ENCODE data around the gene CC2D2A. TPM values are rescaled to one million over a fixed set of nuclear protein-coding genes. Genes with fewer than 3 reads are reported as not detected.

CC2D2A gene
- total and polyA plus RNA-seq, 2 donors from 2014 or later, result 26.7 to 51.2 TPM

- FAIRE-seq, result no peak
- intact Hi-C loops (cut with DNase I), result no loop called here
Measured at GRCh38 chr4:15536552-15537499, 67.1 kb downstream of the CC2D2A start.

GRCh38 chr4:15541941-15542340 lies 72.3 kb downstream of the CC2D2A start:
- no peak overlapping the region for H3K27ac ChIP-seq (ENCODE audit: low read depth in 2 of 2, low read length in 2 of 2)
- TF ChIP-seq CTCF (IDR thresholded peaks at IDR 0.05; ENCODE audit: borderline replicate concordance, extremely low read depth, insufficient read depth), result no peak
- no peaks in the 10 kb centered on the region for H3K27me3 ChIP-seq (ENCODE audit: control insufficient read depth, insufficient read depth, low read length)
- no peaks in the 10 kb centered on the region for H3K9me3 ChIP-seq (ENCODE audit: control insufficient read depth in 2 of 3, insufficient read depth in 1 of 3, low read length in 3 of 3)
- peaks cover 0 to 5% (median 3%) of the 10 kb centered on the region in 3 donors for H3K4me1 ChIP-seq (ENCODE audit: control insufficient read depth in 2 of 3, insufficient read depth in 2 of 3, low read depth in 1 of 3, low read length in 3 of 3)
- DNase-seq, result no peak
- H3K9ac ChIP-seq (ENCODE audit: low read length in 3 of 3), result no peak overlapping the region
- H3K4me3 ChIP-seq (ENCODE audit: low read length in 3 of 3), result no peak overlapping the region
- intact Hi-C loops (cut with DNase I), result no loop called here
- peaks cover 0 to 15% (median 15%) of the 10 kb centered on the region in 3 donors for H3K36me3 ChIP-seq (ENCODE audit: control insufficient read depth in 2 of 3, insufficient read depth in 3 of 3, low read length in 3 of 3)
- no peak for FAIRE-seq

More at GRCh38 chr4:15536552-15537499, 67.1 kb downstream of the CC2D2A start:
- TF ChIP-seq CTCF (IDR thresholded peaks at IDR 0.05; ENCODE audit: borderline replicate concordance, extremely low read depth, insufficient read depth), result no peak
- Histone ChIP-seq H3K36me3 (ENCODE audit: control insufficient read depth in 2 of 3, insufficient read depth in 3 of 3, low read length in 3 of 3) (peaks cover 0 to 20% (median 15%) of the 10 kb centered on the region in 3 donors), H3K4me3 (ENCODE audit: low read length in 3 of 3) (no peak overlapping the region), H3K9me3 (ENCODE audit: control insufficient read depth in 2 of 3, insufficient read depth in 1 of 3, low read length in 3 of 3) (no peaks in the 10 kb centered on the region), H3K4me1 (ENCODE audit: control insufficient read depth in 2 of 3, insufficient read depth in 2 of 3, low read depth in 1 of 3, low read length in 3 of 3) (peaks cover 0 to 2% (median 0%) of the 10 kb centered on the region in 3 donors), H3K9ac (ENCODE audit: low read length in 3 of 3) (no peak overlapping the region), H3K27ac (ENCODE audit: low read depth in 2 of 2, low read length in 2 of 2) (no peak overlapping the region), H3K27me3 (ENCODE audit: control insufficient read depth, insufficient read depth, low read length) (no peaks in the 10 kb centered on the region)
- no peak for DNase-seq

- peaks cover 0 to 12% (median 8%) of the 10 kb centered on the region in 3 donors for H3K36me3 ChIP-seq (ENCODE audit: control insufficient read depth in 2 of 3, insufficient read depth in 3 of 3, low read length in 3 of 3)
- H3K4me1 ChIP-seq (ENCODE audit: control insufficient read depth in 2 of 3, insufficient read depth in 2 of 3, low read depth in 1 of 3, low read length in 3 of 3), result peaks cover 0 to 5% (median 2%) of the 10 kb centered on the region in 3 donors
- intact Hi-C loops (cut with DNase I), result no loop called here
- FAIRE-seq (no peak), DNase-seq (peak in 1 of 5 donors; percentile 11)
- no peaks in the 10 kb centered on the region for H3K27me3 ChIP-seq (ENCODE audit: control insufficient read depth, insufficient read depth, low read length)
- peak overlapping the region in 1 of 2 donors; percentile 5 for H3K27ac ChIP-seq (ENCODE audit: low read depth in 2 of 2, low read length in 2 of 2)
- no peaks in the 10 kb centered on the region for H3K9me3 ChIP-seq (ENCODE audit: control insufficient read depth in 2 of 3, insufficient read depth in 1 of 3, low read length in 3 of 3)
- no peak overlapping the region for H3K4me3 ChIP-seq (ENCODE audit: low read length in 3 of 3)
- TF ChIP-seq CTCF (IDR thresholded peaks at IDR 0.05; ENCODE audit: borderline replicate concordance, extremely low read depth, insufficient read depth), result no peak
- no peak overlapping the region for H3K9ac ChIP-seq (ENCODE audit: low read length in 3 of 3)
Measured at GRCh38 chr4:15542760-15543159, 73.1 kb downstream of the CC2D2A start.

Data from kidney (tissue), 14 donors.